ENCODE data around the gene AGBL2. TPM values are rescaled to one million over a fixed set of nuclear protein-coding genes. Genes with fewer than 3 reads are reported as not detected.

Gene AGBL2
- total and polyA plus RNA-seq, 2 donors (not counting 3 experiments of a cell fraction or from before 2014, with no cell fraction given): 0.08 to 0.86 TPM

- no peaks in the 10 kb centered on the region for H3K4me1 ChIP-seq (ENCODE audit: control insufficient read depth, extremely low read depth, insufficient read depth, low read length)
- no peak overlapping the region for H3K4me2 ChIP-seq (ENCODE audit: insufficient read depth, low read length)
- no peaks in the 10 kb centered on the region for H3K9me1 ChIP-seq (replicated peaks; ENCODE audit: control insufficient read depth, extremely low read depth, insufficient read depth, low read length)
- no peaks in the 10 kb centered on the region for H3K9me3 ChIP-seq (replicated peaks; ENCODE audit: control insufficient read depth, insufficient read depth, low read length)
- no peaks in the 10 kb centered on the region for H4K20me1 ChIP-seq (replicated peaks; ENCODE audit: control insufficient read depth, extremely low read depth, insufficient read depth, low read length)
- peaks cover 31 to 51% of the 10 kb centered on the region in 2 experiments for H3K36me3 ChIP-seq (ENCODE audit: control insufficient read depth in 2 of 2, extremely low read depth in 1 of 2, insufficient read depth in 2 of 2, low read length in 2 of 2)
- intact Hi-C loops (cut with micrococcal nuclease): no loop called here
- dilution Hi-C loops (cut with MboI; ENCODE audit: extremely low pct_ligation_motif_present, low sequenced_read_pairs): no loop called here
- no peak overlapping the region for H3K9ac ChIP-seq (replicated peaks; ENCODE audit: extremely low read depth, insufficient read depth, low read length)
- DNase-seq (ENCODE audit: low read depth, low spot score) (no peak), FAIRE-seq (no peak)
- no TSS peak for BruUV-seq (replicated peaks)
- ChIA-PET CTCF (interaction anchor here (1.8 kb wide), 1 partner anchor 19 kb away, joined by 4 read pairs; no protein-coding TSS in a partner anchor), POLR2A (interaction anchor here (0.6 kb wide), 2 partner anchors 86 to 1070 kb away, joined by 3 to 5 read pairs; no protein-coding TSS in a partner anchor)
- no peak for TF ChIP-seq POLR2A (IDR thresholded peaks at IDR 0.05; ENCODE audit: low read depth, low read length)
- TF ChIP-seq MYC (IDR thresholded peaks at IDR 0.05; ENCODE audit: low read depth, low read length): no peak
- TF ChIP-seq, protein P1, sequence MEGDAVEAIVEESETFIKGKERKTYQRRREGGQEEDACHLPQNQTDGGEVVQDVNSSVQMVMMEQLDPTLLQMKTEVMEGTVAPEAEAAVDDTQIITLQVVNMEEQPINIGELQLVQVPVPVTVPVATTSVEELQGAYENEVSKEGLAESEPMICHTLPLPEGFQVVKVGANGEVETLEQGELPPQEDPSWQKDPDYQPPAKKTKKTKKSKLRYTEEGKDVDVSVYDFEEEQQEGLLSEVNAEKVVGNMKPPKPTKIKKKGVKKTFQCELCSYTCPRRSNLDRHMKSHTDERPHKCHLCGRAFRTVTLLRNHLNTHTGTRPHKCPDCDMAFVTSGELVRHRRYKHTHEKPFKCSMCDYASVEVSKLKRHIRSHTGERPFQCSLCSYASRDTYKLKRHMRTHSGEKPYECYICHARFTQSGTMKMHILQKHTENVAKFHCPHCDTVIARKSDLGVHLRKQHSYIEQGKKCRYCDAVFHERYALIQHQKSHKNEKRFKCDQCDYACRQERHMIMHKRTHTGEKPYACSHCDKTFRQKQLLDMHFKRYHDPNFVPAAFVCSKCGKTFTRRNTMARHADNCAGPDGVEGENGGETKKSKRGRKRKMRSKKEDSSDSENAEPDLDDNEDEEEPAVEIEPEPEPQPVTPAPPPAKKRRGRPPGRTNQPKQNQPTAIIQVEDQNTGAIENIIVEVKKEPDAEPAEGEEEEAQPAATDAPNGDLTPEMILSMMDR (IDR thresholded peaks at IDR 0.05; ENCODE audit: extremely low read depth in 1 of 2, insufficient read depth in 1 of 2, low read depth in 1 of 2, low read length in 2 of 2): no peak
- no peak for TF ChIP-seq JUN (IDR thresholded peaks at IDR 0.05; ENCODE audit: borderline replicate concordance, insufficient read depth, insufficient read length, low read depth)
- H2AFZ ChIP-seq (ENCODE audit: low read depth, low read length): no peak overlapping the region
- H3K27me3 ChIP-seq (ENCODE audit: control insufficient read depth in 2 of 2, insufficient read depth in 2 of 2, low read length in 2 of 2): no peaks in the 10 kb centered on the region
- no peak overlapping the region for H3K27ac ChIP-seq (ENCODE audit: insufficient read depth, low read depth, low read length)
- no peak overlapping the region for H3K4me3 ChIP-seq (replicated peaks in 1 of 3; ENCODE audit: insufficient read depth in 1 of 3, low read depth in 1 of 3, low read length in 3 of 3)
- no peaks in the 10 kb centered on the region for H3K79me2 ChIP-seq (ENCODE audit: control insufficient read depth, insufficient read depth, low read length)
These were observed 11.8 kb upstream of the AGBL2 start for GRCh38 chr11:47726878-47727514.

GRCh38 chr11:47726118-47726442 is 10.9 kb upstream of the AGBL2 start:
- Histone ChIP-seq H3K9ac (replicated peaks; ENCODE audit: extremely low read depth, insufficient read depth, low read length) (no peak overlapping the region), H3K27ac (ENCODE audit: insufficient read depth, low read depth, low read length) (no peak overlapping the region), H4K20me1 (replicated peaks; ENCODE audit: control insufficient read depth, extremely low read depth, insufficient read depth, low read length) (no peaks in the 10 kb centered on the region), H3K4me1 (ENCODE audit: control insufficient read depth, extremely low read depth, insufficient read depth, low read length) (no peaks in the 10 kb centered on the region), H3K36me3 (ENCODE audit: control insufficient read depth in 2 of 2, extremely low read depth in 1 of 2, insufficient read depth in 2 of 2, low read length in 2 of 2) (peaks cover 28 to 43% of the 10 kb centered on the region in 2 experiments), H3K9me1 (replicated peaks; ENCODE audit: control insufficient read depth, extremely low read depth, insufficient read depth, low read length) (no peaks in the 10 kb centered on the region), H3K27me3 (ENCODE audit: control insufficient read depth in 2 of 2, insufficient read depth in 2 of 2, low read length in 2 of 2) (no peaks in the 10 kb centered on the region), H3K9me3 (replicated peaks; ENCODE audit: control insufficient read depth, insufficient read depth, low read length) (no peaks in the 10 kb centered on the region), H3K4me2 (ENCODE audit: insufficient read depth, low read length) (no peak overlapping the region), H2AFZ (ENCODE audit: low read depth, low read length) (no peak overlapping the region), H3K4me3 (replicated peaks in 1 of 3; ENCODE audit: insufficient read depth in 1 of 3, low read depth in 1 of 3, low read length in 3 of 3) (no peak overlapping the region), H3K79me2 (ENCODE audit: control insufficient read depth, insufficient read depth, low read length) (no peaks in the 10 kb centered on the region)
- FAIRE-seq (no peak), DNase-seq (ENCODE audit: low read depth, low spot score) (no peak)
- POLR2A ChIA-PET: interaction anchor here (0.6 kb wide), 2 partner anchors 86 to 1069 kb away, joined by 3 to 5 read pairs; no protein-coding TSS in a partner anchor
- CTCF ChIA-PET: no interaction called here
- BruUV-seq (replicated peaks): no TSS peak
- dilution Hi-C loops (cut with MboI; ENCODE audit: extremely low pct_ligation_motif_present, low sequenced_read_pairs): no loop called here
- TF ChIP-seq GATA2 (IDR thresholded peaks at IDR 0.05; ENCODE audit: insufficient read depth, insufficient read length, low read depth, low read length) (no peak), JUN (IDR thresholded peaks at IDR 0.05; ENCODE audit: borderline replicate concordance, insufficient read depth, insufficient read length, low read depth) (no peak), POLR2AphosphoS5 (IDR thresholded peaks at IDR 0.05; ENCODE audit: insufficient read depth, low read depth, low read length) (no peak), EZH2 (IDR thresholded peaks at IDR 0.05; ENCODE audit: borderline replicate concordance, low read depth, low read length, severe bottlenecking) (no peak), POLR2A (IDR thresholded peaks at IDR 0.05; ENCODE audit: low read depth, low read length) (no peak), FOS (IDR thresholded peaks at IDR 0.05; ENCODE audit: borderline replicate concordance, insufficient read depth, low read length) (no peak), MYC (IDR thresholded peaks at IDR 0.05; ENCODE audit: low read depth, low read length) (no peak)
- TF ChIP-seq, protein P1 (IDR thresholded peaks at IDR 0.05; ENCODE audit: extremely low read depth in 1 of 2, insufficient read depth in 1 of 2, low read depth in 1 of 2, low read length in 2 of 2): no peak
- TF ChIP-seq, protein P2, sequence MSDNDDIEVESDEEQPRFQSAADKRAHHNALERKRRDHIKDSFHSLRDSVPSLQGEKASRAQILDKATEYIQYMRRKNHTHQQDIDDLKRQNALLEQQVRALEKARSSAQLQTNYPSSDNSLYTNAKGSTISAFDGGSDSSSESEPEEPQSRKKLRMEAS (IDR thresholded peaks at IDR 0.05; ENCODE audit: insufficient read depth, insufficient read length): no peak
- intact Hi-C loops (cut with micrococcal nuclease): no loop called here
